GM19043 (cell line): ENCODE data around the gene SLC22A8.
"Not testable (repeated sequence)": the region's sequence is repeated elsewhere in the genome, so short reads cannot be mapped to it uniquely, and the experiment has no call there.

Experiments used
- ATAC-seq: cut with Tn5 transposase; IDR thresholded peaks from one replicate; pipeline ENCODE4 v1.9.1; 2021; ENCODE audit warnings: low read depth; ENCODE audit not compliant: unreplicated experiment

The SLC22A8 gene

GRCh38 chr11:62988276-62988675 is 27.4 kb downstream of the SLC22A8 start:
- ATAC-seq = no peak

- no peak for ATAC-seq
Observed at GRCh38 chr11:62985041-62985750, 30.4 kb downstream of the SLC22A8 start.

GRCh38 chr11:62984451-62984991 is 31.1 kb downstream of the SLC22A8 start, which contains the start of gene SLC22A6:
Gene SLC22A6 (minus strand): TSS chr11:62984967. CDS start chr11:62984690, 277 bp downstream.
- ATAC-seq = no peak

- ATAC-seq = no peak
Observed at GRCh38 chr11:62983536-62984199, 32.0 kb downstream of the SLC22A8 start.

GRCh38 chr11:62981743-62982142 is 33.9 kb downstream of the SLC22A8 start:
- ATAC-seq = no peak

- no peak for ATAC-seq
Observed at GRCh38 chr11:62980133-62980760, 35.4 kb downstream of the SLC22A8 start.

- no peak for ATAC-seq
Observed at GRCh38 chr11:62976109-62976508, 39.5 kb downstream of the SLC22A8 start.

- no peak for ATAC-seq
Observed at GRCh38 chr11:62974848-62975522, 40.7 kb downstream of the SLC22A8 start.

- ATAC-seq = no peak
Observed at GRCh38 chr11:62965574-62965973, 50.1 kb downstream of the SLC22A8 start.

GRCh38 chr11:62962391-62962790 is 53.2 kb downstream of the SLC22A8 start:
- ATAC-seq = no peak

- ATAC-seq = no peak
Observed at GRCh38 chr11:62961017-62961570, 54.5 kb downstream of the SLC22A8 start.

- no peak for ATAC-seq
Observed at GRCh38 chr11:62959422-62959980, 56.1 kb downstream of the SLC22A8 start.

- ATAC-seq = no peak
Observed at GRCh38 chr11:62958547-62959421, 56.9 kb downstream of the SLC22A8 start.

GRCh38 chr11:62957147-62957546 is 58.5 kb downstream of the SLC22A8 start:
- ATAC-seq = no peak

GRCh38 chr11:62954478-62954877 is 61.2 kb downstream of the SLC22A8 start:
- ATAC-seq = no peak

- ATAC-seq = no peak
Observed at GRCh38 chr11:62953811-62954210, 61.8 kb downstream of the SLC22A8 start.

- no peak for ATAC-seq
Observed at GRCh38 chr11:62948765-62949320, 66.8 kb downstream of the SLC22A8 start.

GRCh38 chr11:62945538-62945937 is 70.1 kb downstream of the SLC22A8 start:
- ATAC-seq = not testable (repeated sequence)
